Ovary (tissue), 9 donors: ENCODE data around the gene NATD1. TPM values are rescaled to one million over a fixed set of nuclear protein-coding genes. Genes with fewer than 3 reads are reported as not detected.

Source experiments
- DNase-seq, 5 donors: peaks; one replicate each; pipeline ENCODE4 v3.0.0-alpha.2; 2019 to 2020
- H3K27ac ChIP-seq, 2 donors: fragments of 200-600 bp; one replicate each; pipeline versions ENCODE4 v1.5.1 to v1.8.0; 2019 to 2022
- H3K27me3 ChIP-seq: fragments of 200-600 bp; one replicate; pipeline ENCODE4 v1.8.0; 2022
- H3K36me3 ChIP-seq: fragments of 200-600 bp; sonication (generic); one replicate; pipeline ENCODE4 v1.5.1; 2019
- H3K4me1 ChIP-seq: one replicate; pipeline ENCODE4 v1.8.1; 2013; ENCODE audit warnings: mild to moderate bottlenecking, moderate library complexity; ENCODE audit not compliant: insufficient read depth
- H3K4me3 ChIP-seq: fragments of 200-600 bp; sonication (generic); one replicate; pipeline ENCODE4 v1.5.1; 2017
- H3K9me3 ChIP-seq, 2 donors: fragments of 200-600 bp in 1 of 2; sonication (generic) in 1 of 2; one replicate each; pipeline versions ENCODE4 v1.5.1 to v1.8.1; 2013 to 2019; ENCODE audit warnings: mild to moderate bottlenecking in 1 of 2, moderate library complexity in 1 of 2
- CTCF ChIP-seq, 3 donors: fragments of 450-650 bp in 2 of 3; fragments of 200-600 bp in 1 of 3; IDR thresholded peaks; one replicate each; pipeline versions ENCODE4 v1.5.1 to v1.8.0; 2016 to 2022; ENCODE audit warnings: antibody characterized with exemption in 3 of 3, mild to moderate bottlenecking in 1 of 3
- EP300 ChIP-seq: sonication (generic); formaldehyde crosslinking; IDR thresholded peaks from one replicate; pipeline ENCODE4 v1.6.1; 2017; ENCODE audit warnings: antibody characterized with exemption
- POLR2A ChIP-seq: fragments of 450-650 bp; IDR thresholded peaks from one replicate; pipeline ENCODE4 v1.6.1; 2017; ENCODE audit warnings: antibody characterized with exemption, mild to moderate bottlenecking, moderate library complexity
- WGBS, 3 donors: extraction: QIAGEN DNeasy Blood & Tissue Kit in 1 of 3; methylation state at CpG; one replicate each; pipeline versions ENCODE4 v1.1.5 to v1.1.7; 2013 to 2017; 5-methylcytosine and 5-hydroxymethylcytosine counted together
- intact Hi-C, 4 donors: fragments of 100-400 bp; cut with DNase I; formaldehyde crosslinking; loops; one replicate each; pipeline versions ENCODE4 v1.11.0 to v1.15.1; 2022 to 2023
- polyA plus RNA-seq, 2 donors: library from polyadenylated mRNA; stranded (reverse); fragments of 200-250 nt in 1 of 2; fragments of 350-450 nt in 1 of 2; fragmentation: Illumina TruSeq in 1 of 2; extraction: RNeasy Lipid Tissue Mini Kit (QIAGEN cat#74804) in 1 of 2; gene quantifications; one replicate each; pipeline ENCODE4 v1.2.3, GENCODE V29; 2013 to 2014
- total RNA-seq, 7 donors: library from RNA; depleted of rRNA in 2 of 7; stranded (reverse); fragments of >200 nt in 2 of 7; fragmentation: NEBNext Ultra II Directional in 3 of 7; extraction: Animal tissue kit (Norgen Biotek cat#: 25700) in 3 of 7; gene quantifications; one replicate each; pipeline versions ENCODE4 v1.1.0 to v1.2.4, GENCODE V29; 2016 to 2023
- donor health status: DM: no; HTN: no; CAD: no; lungs with moderate emphysema.
- donor health status: DM: no; HTN: no; CAD: no.
- donor health status: Bipolar disorder and iron deficiency.
- donor health status: DM: yes; HTN: yes; CAD: no.
- donor health status: DM: no; HTN: no; CAD: no.
- donor health status: DM: yes; HTN: yes; CAD: no.

Gene NATD1
- total and polyA plus RNA-seq, 9 donors, result 2.8 to 9.0 (median 5.3) TPM

GRCh38 chr17:21247552-21248258 lies 5.5 kb downstream of the NATD1 start:
- TF ChIP-seq POLR2A (no peak), EP300 (no peak), CTCF (IDR thresholded peaks at IDR 0.05) (no peak)
- H3K9me3 ChIP-seq, result no peaks in the 10 kb centered on the region
- no peak overlapping the region for H3K4me3 ChIP-seq
- no peaks in the 10 kb centered on the region for H3K36me3 ChIP-seq
- DNase-seq, result no peak
- H3K4me1 ChIP-seq, result peaks cover 6% of the 10 kb centered on the region
- WGBS, 3 donors, result 75 to 87% (median 83%) methylated on average over 12 of the region's 12 CpGs
- H3K27ac ChIP-seq, result no peak overlapping the region
- H3K27me3 ChIP-seq, result no peaks in the 10 kb centered on the region
- intact Hi-C loops, result no loop called here

- WGBS, 3 donors, result 86 to 96% (median 91%) methylated on average over 4 of the region's 4 CpGs
Observed at GRCh38 chr17:21246698-21247097, 6.5 kb downstream of the NATD1 start.

GRCh38 chr17:21245639-21246084 lies 7.5 kb downstream of the NATD1 start:
- Histone ChIP-seq H3K4me1 (no peaks in the 10 kb centered on the region), H3K27ac (no peak overlapping the region), H3K9me3 (no peaks in the 10 kb centered on the region), H3K4me3 (no peak overlapping the region), H3K36me3 (no peaks in the 10 kb centered on the region), H3K27me3 (no peaks in the 10 kb centered on the region)
- 70 to 85% (median 81%) methylated on average over 9 of the region's 9 CpGs for WGBS, 3 donors
- DNase-seq, result no peak
- TF ChIP-seq CTCF (IDR thresholded peaks at IDR 0.05) (no peak), EP300 (no peak), POLR2A (no peak)
- intact Hi-C loops, result no loop called here

More at GRCh38 chr17:21246698-21247097, 6.5 kb downstream of the NATD1 start:
- intact Hi-C loops, result no loop called here
- no peak for DNase-seq
- no peak for TF ChIP-seq CTCF (IDR thresholded peaks at IDR 0.05)
- no peak for TF ChIP-seq EP300
- no peak for TF ChIP-seq POLR2A
- H3K27ac ChIP-seq, result no peak overlapping the region
- H3K36me3 ChIP-seq, result no peaks in the 10 kb centered on the region
- H3K4me1 ChIP-seq, result peaks cover 5% of the 10 kb centered on the region
- no peaks in the 10 kb centered on the region for H3K27me3 ChIP-seq
- H3K4me3 ChIP-seq, result no peak overlapping the region
- no peaks in the 10 kb centered on the region for H3K9me3 ChIP-seq

GRCh38 chr17:21243516-21244303 lies 9.5 kb downstream of the NATD1 start:
- WGBS, 3 donors, result 81 to 84% (median 81%) methylated on average over 18 to 23 of the region's 23 CpGs
- H3K27ac ChIP-seq, result no peak overlapping the region
- TF ChIP-seq EP300 (no peak), CTCF (IDR thresholded peaks at IDR 0.05) (no peak), POLR2A (no peak)
- intact Hi-C loops, result no loop called here
- no peaks in the 10 kb centered on the region for H3K4me1 ChIP-seq
- no peaks in the 10 kb centered on the region for H3K27me3 ChIP-seq
- H3K4me3 ChIP-seq, result no peak overlapping the region
- no peaks in the 10 kb centered on the region for H3K36me3 ChIP-seq
- DNase-seq, result no peak
- H3K9me3 ChIP-seq, result no peaks in the 10 kb centered on the region
